NT2/D1 (cell line): ENCODE measurements around the gene AK3.

Experiments
- SUZ12 ChIP-seq: IDR thresholded peaks from 2 replicates; pipeline ENCODE4 v1.6.1; 2011; ENCODE audit not compliant: insufficient read length, insufficient read depth; ENCODE audit errors: extremely low read depth
- YY1 ChIP-seq: IDR thresholded peaks from 2 replicates; pipeline ENCODE4 v1.6.1; 2011; ENCODE audit not compliant: insufficient read length, insufficient read depth
- ZNF274 ChIP-seq: IDR thresholded peaks from 2 replicates; pipeline ENCODE4 v1.6.1; 2011; ENCODE audit warnings: mild to moderate bottlenecking, low read depth, low read length

DNA sequence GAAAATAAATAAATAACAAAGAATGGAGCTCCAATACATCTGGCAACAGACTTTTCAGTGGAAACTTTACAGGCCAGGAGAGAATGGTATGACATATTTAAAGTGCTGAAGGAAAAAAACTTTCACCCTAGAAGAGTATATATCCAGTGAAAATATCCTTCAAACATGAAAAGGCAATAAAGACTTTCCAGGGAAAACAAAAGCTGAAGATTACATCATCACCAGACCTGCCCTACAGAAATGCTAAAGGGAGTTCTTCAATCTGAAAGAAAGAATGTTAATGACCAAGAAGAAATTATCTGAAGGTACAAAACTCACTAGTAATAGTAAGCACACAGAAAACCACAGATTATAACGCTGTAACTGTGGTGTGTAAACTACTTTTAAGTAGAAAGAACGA lies 43.4 kb upstream of the AK3 start:
- TF ChIP-seq YY1 (no peak), ZNF274 (no peak), SUZ12 (no peak)
